ENCODE results near the gene MAEL. TPM values are rescaled to one million over a fixed set of nuclear protein-coding genes. Genes with fewer than 3 reads are reported as not detected.

MAEL gene
- total RNA-seq, 1 experiment from 2014 or later, result not detected

GRCh38 chr1:167002354-167002753, 13.3 kb downstream of the MAEL start:
- DNase-seq (ENCODE audit: low read depth, low spot score) (no peak), ATAC-seq (no peak)
- no peaks in the 10 kb centered on the region for H3K27me3 ChIP-seq (ENCODE audit: insufficient read depth, low read length)
- H2AFZ ChIP-seq (ENCODE audit: low read depth, low read length, poor library complexity, severe bottlenecking), result no peak overlapping the region
- H3K9me2 ChIP-seq (ENCODE audit: insufficient read depth), result no peaks in the 10 kb centered on the region
- ChIA-PET RAD21 (ENCODE audit: low non-redundant PET in 1 of 2, low total read pairs in 2 of 2, uncharacterized antibody in 2 of 2, unreplicated experiment in 2 of 2) (no interaction called here), CTCF (no interaction called here), POLR2A (no interaction called here)
- no peaks in the 10 kb centered on the region for H3K79me2 ChIP-seq (ENCODE audit: insufficient read depth, low read length)
- BruUV-seq (replicated peaks), result no TSS peak
- H4K20me1 ChIP-seq (ENCODE audit: insufficient read depth), result no peaks in the 10 kb centered on the region
- no peaks in the 10 kb centered on the region; a peak in 1 of 4 replicates for H3K9me3 ChIP-seq (ENCODE audit: control insufficient read depth in 1 of 2, insufficient read depth in 1 of 2, low read depth in 1 of 2, low read length in 2 of 2)
- no peak overlapping the region for H3K27ac ChIP-seq (ENCODE audit: low read depth, low read length)
- H3K36me3 ChIP-seq (ENCODE audit: control insufficient read depth in 1 of 2, insufficient read depth in 2 of 2, low read length in 2 of 2), result no peaks in the 10 kb centered on the region
- H3K4me2 ChIP-seq (ENCODE audit: low read length), result no peak overlapping the region
- no peak overlapping the region for H3K9ac ChIP-seq (ENCODE audit: low read length)
- no peak for TF ChIP-seq CTCF (IDR thresholded peaks at IDR 0.05 in 2 of 3, conservative IDR thresholded peaks at IDR 0.05 in 1 of 3; ENCODE audit: borderline replicate concordance in 1 of 3, insufficient read depth in 1 of 3, low read depth in 2 of 3, low read length in 2 of 3)
- no peak for TF ChIP-seq ATF3 (IDR thresholded peaks at IDR 0.05)
- no peak for TF ChIP-seq FOSL1 (IDR thresholded peaks at IDR 0.05; ENCODE audit: low read depth)
- no peak for TF ChIP-seq ZBTB33 (IDR thresholded peaks at IDR 0.05; ENCODE audit: extremely low read depth, insufficient replicate concordance, low read length)
- no peak for TF ChIP-seq POLR2AphosphoS5 (IDR thresholded peaks at IDR 0.05; ENCODE audit: low read depth, low read length)
- no peak for TF ChIP-seq EGR1 (IDR thresholded peaks at IDR 0.05; ENCODE audit: low read depth)
- TF ChIP-seq EZH2 (IDR thresholded peaks at IDR 0.05), result no peak
- no peak for TF ChIP-seq SIN3A (IDR thresholded peaks at IDR 0.05; ENCODE audit: low read depth)
- TF ChIP-seq CEBPB (IDR thresholded peaks at IDR 0.05; ENCODE audit: low read depth), result no peak
- TF ChIP-seq ZFX (IDR thresholded peaks at IDR 0.05), result no peak
- no peak for TF ChIP-seq YY1 (IDR thresholded peaks at IDR 0.05; ENCODE audit: extremely low read depth, insufficient replicate concordance, low read depth, low read length)
- no peak for TF ChIP-seq ZNF274 (IDR thresholded peaks at IDR 0.05; ENCODE audit: low read depth, low read length)
- TF ChIP-seq EZH2phosphoT487 (IDR thresholded peaks at IDR 0.05; ENCODE audit: borderline replicate concordance), result no peak
- no peak for TF ChIP-seq SP1 (IDR thresholded peaks at IDR 0.05; ENCODE audit: low read depth)
- no peak for TF ChIP-seq ELF1 (IDR thresholded peaks at IDR 0.05; ENCODE audit: borderline replicate concordance, low read depth)
- no peak for TF ChIP-seq JUND (IDR thresholded peaks at IDR 0.05)
- H3K4me1 ChIP-seq (ENCODE audit: control insufficient read depth in 1 of 2, insufficient read depth in 2 of 2, low read length in 2 of 2), result no peaks in the 10 kb centered on the region
- intact Hi-C loops (cut with micrococcal nuclease), result no loop called here
- no peak overlapping the region for H3K4me3 ChIP-seq (replicated peaks in 1 of 2; ENCODE audit: low read depth in 1 of 2, low read length in 2 of 2)
